ENCODE results near the gene PLA2R1.
A peak's percentile ranks its signal among the peaks of the same experiment; 100 is the strongest.

Gene PLA2R1

DNA sequence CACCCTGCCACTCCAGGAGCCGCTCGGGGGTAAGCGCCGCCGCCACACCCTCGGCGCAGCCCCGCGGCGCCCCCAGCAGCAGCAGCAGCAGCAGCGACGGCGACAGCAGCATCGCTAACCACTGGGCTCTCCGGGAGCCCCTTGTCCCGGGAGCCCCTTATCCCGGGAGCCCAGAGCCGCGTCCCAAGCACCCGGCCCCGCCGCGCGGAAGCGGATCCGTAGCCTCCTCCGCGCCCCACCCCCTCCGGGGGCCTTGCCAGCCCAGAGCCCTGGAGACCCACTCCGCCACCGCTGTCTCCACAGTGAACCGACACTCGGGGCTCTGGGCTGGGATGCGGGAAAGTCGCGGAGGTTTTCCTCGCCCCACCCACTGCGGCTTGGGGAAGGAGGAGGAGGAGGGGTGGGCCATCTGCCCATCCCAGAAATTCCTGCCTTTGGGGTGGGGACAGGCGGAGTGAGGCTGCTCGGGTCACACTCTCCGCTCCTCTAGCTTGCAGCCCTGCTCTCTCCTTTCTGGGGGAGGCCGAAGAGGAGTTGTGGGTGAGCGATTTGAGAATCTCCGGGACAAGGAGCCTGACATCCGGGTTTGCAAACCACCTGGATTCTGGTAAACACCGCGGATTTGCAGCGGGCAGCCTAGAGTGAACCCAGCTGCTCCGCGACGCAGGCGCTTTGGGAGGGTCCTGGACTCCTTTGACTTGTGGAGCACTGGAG, at the start of gene PLA2R1:
PLA2R1 (minus strand) TSS at position 324 of the 714 bp plus-strand sequence; CDS start at position 112, 212 bp downstream.
- Histone ChIP-seq H3K27me3 (ENCODE audit: control insufficient read depth, low read length) (no peaks in the 10 kb centered on the region), H4K20me1 (ENCODE audit: control insufficient read depth, insufficient read depth, low read depth, low read length) (no peaks in the 10 kb centered on the region), H3K4me3 (ENCODE audit: low read length) (no peak within 1 kb of the TSS), H3K79me2 (ENCODE audit: control insufficient read depth, low read length) (no peaks in the 10 kb centered on the region), H3K9me2 (replicated peaks; ENCODE audit: control insufficient read depth, low read length) (no peaks in the 10 kb centered on the region), H3K9me3 (ENCODE audit: control insufficient read depth, insufficient read depth, low read length) (no peaks in the 10 kb centered on the region; the same call in 1 of the 2 replicates), H3K4me1 (ENCODE audit: control insufficient read depth, low read length) (no peaks in the 10 kb centered on the region), H3K27ac (ENCODE audit: low read depth, low read length) (no peak within 1 kb of the TSS), H3F3A (ENCODE audit: control insufficient read depth, insufficient read depth) (no peaks in the 10 kb centered on the region), H3K36me3 (ENCODE audit: control insufficient read depth, low read length) (no peaks in the 10 kb centered on the region), H3K4me2 (ENCODE audit: low read length) (no peak within 1 kb of the TSS)
- TF ChIP-seq EZH2phosphoT487 (IDR thresholded peaks at IDR 0.05; ENCODE audit: borderline replicate concordance, low read length), result no peak
- TF ChIP-seq, protein P1, sequence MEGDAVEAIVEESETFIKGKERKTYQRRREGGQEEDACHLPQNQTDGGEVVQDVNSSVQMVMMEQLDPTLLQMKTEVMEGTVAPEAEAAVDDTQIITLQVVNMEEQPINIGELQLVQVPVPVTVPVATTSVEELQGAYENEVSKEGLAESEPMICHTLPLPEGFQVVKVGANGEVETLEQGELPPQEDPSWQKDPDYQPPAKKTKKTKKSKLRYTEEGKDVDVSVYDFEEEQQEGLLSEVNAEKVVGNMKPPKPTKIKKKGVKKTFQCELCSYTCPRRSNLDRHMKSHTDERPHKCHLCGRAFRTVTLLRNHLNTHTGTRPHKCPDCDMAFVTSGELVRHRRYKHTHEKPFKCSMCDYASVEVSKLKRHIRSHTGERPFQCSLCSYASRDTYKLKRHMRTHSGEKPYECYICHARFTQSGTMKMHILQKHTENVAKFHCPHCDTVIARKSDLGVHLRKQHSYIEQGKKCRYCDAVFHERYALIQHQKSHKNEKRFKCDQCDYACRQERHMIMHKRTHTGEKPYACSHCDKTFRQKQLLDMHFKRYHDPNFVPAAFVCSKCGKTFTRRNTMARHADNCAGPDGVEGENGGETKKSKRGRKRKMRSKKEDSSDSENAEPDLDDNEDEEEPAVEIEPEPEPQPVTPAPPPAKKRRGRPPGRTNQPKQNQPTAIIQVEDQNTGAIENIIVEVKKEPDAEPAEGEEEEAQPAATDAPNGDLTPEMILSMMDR (IDR thresholded peaks at IDR 0.05; ENCODE audit: low read depth, low read length, poor library complexity, severe bottlenecking), result no peak

DNA sequence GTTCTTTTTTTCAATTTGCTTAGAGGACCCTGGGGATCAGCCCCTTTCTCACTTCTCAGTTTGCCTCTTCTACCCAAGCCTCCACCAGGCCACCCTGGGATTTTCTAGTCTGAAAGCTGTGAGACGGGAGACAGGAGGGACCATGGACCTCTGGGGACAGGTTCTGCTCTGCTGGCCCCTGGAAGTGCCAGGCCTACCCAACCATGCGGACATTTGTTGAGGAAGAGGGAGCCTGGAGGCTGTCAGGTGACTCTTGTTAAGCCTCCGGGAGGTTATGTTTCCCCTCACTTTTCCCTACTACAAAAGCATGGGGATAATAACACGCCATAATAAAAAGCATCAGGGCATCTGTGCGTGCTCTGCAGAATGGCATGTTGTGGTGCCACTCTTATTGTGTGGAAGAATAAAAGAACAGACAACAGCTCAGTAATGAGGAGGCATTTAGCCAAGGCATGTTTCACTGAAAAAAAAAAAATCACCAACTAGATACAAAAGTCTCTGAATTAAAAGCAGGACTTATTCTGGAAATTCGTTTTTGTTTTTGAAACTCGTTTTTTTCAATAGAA, 48.3 kb upstream of the PLA2R1 start:
- peaks cover 8% of the 10 kb centered on the region for H3K27me3 ChIP-seq (ENCODE audit: control insufficient read depth, low read length)
- no peaks in the 10 kb centered on the region for H3K79me2 ChIP-seq (ENCODE audit: control insufficient read depth, low read length)
- H3K4me1 ChIP-seq (ENCODE audit: control insufficient read depth, low read length), result no peaks in the 10 kb centered on the region
- no peaks in the 10 kb centered on the region for H3F3A ChIP-seq (ENCODE audit: control insufficient read depth, insufficient read depth)
- TF ChIP-seq, protein P1 (IDR thresholded peaks at IDR 0.05; ENCODE audit: low read depth, low read length, poor library complexity, severe bottlenecking), result no peak
- no peak for TF ChIP-seq EZH2phosphoT487 (IDR thresholded peaks at IDR 0.05; ENCODE audit: borderline replicate concordance, low read length)
- H3K4me3 ChIP-seq (ENCODE audit: low read length), result no peak overlapping the region
- H3K9me3 ChIP-seq (ENCODE audit: control insufficient read depth, insufficient read depth, low read length), result no peaks in the 10 kb centered on the region
- H3K36me3 ChIP-seq (ENCODE audit: control insufficient read depth, low read length), result no peaks in the 10 kb centered on the region
- no peaks in the 10 kb centered on the region for H4K20me1 ChIP-seq (ENCODE audit: control insufficient read depth, insufficient read depth, low read depth, low read length)
- no peaks in the 10 kb centered on the region for H3K9me2 ChIP-seq (replicated peaks; ENCODE audit: control insufficient read depth, low read length)
- no peak overlapping the region for H3K4me2 ChIP-seq (ENCODE audit: low read length)
- H3K27ac ChIP-seq (ENCODE audit: low read depth, low read length), result no peak overlapping the region

DNA sequence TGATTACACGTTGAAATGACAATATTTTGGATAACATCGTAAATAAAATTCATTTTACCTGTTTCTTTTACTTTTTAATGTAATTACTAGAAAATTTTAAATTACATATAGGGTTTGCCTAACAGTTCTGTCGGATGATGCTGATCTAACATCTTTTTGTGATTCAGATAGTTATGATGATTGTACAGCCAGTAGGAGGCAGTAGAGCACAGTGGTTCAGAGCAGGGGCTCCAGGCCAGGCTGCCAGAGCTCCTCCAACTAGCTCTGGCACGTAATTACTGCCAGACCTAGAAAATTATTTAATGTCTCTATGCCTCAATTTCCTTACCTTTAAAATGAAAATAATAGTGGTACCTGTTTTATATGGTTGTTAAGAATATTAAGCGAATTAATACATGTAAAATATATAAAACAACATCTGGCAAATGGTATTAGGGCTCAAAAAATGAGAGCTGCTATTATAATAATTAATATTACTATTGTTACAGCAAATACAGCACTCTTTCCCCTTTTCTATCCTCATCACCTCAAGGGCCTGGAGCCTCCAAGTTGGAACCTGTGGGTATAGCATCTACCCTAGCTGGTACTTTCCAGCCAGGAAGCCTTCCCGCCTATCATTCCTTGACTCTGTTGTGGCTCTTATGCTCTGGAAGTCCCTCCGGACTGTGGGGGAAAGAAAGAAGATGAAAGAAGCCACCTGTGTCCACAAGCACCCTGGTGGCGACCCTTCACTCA, 47.7 kb upstream of the PLA2R1 start:
- H3K9me3 ChIP-seq (ENCODE audit: control insufficient read depth, insufficient read depth, low read length), result no peaks in the 10 kb centered on the region
- H3K4me3 ChIP-seq (ENCODE audit: low read length), result no peak overlapping the region
- H3K27ac ChIP-seq (ENCODE audit: low read depth, low read length), result no peak overlapping the region
- H3K9me2 ChIP-seq (replicated peaks; ENCODE audit: control insufficient read depth, low read length), result no peaks in the 10 kb centered on the region
- no peak overlapping the region for H3K4me2 ChIP-seq (ENCODE audit: low read length)
- H4K20me1 ChIP-seq (ENCODE audit: control insufficient read depth, insufficient read depth, low read depth, low read length), result no peaks in the 10 kb centered on the region
- TF ChIP-seq, protein P1 (IDR thresholded peaks at IDR 0.05; ENCODE audit: low read depth, low read length, poor library complexity, severe bottlenecking), result peak; percentile 55
- TF ChIP-seq EZH2phosphoT487 (IDR thresholded peaks at IDR 0.05; ENCODE audit: borderline replicate concordance, low read length), result no peak
- H3K79me2 ChIP-seq (ENCODE audit: control insufficient read depth, low read length), result no peaks in the 10 kb centered on the region
- no peaks in the 10 kb centered on the region for H3K36me3 ChIP-seq (ENCODE audit: control insufficient read depth, low read length)
- peaks cover 8% of the 10 kb centered on the region for H3K27me3 ChIP-seq (ENCODE audit: control insufficient read depth, low read length)
- no peaks in the 10 kb centered on the region for H3F3A ChIP-seq (ENCODE audit: control insufficient read depth, insufficient read depth)
- no peaks in the 10 kb centered on the region for H3K4me1 ChIP-seq (ENCODE audit: control insufficient read depth, low read length)
